ENCODE data around the gene AFG1L.
"Not testable (repeated sequence)": the region's sequence is repeated elsewhere in the genome, so short reads cannot be mapped to it uniquely, and the experiment has no call there.

AFG1L gene

DNA sequence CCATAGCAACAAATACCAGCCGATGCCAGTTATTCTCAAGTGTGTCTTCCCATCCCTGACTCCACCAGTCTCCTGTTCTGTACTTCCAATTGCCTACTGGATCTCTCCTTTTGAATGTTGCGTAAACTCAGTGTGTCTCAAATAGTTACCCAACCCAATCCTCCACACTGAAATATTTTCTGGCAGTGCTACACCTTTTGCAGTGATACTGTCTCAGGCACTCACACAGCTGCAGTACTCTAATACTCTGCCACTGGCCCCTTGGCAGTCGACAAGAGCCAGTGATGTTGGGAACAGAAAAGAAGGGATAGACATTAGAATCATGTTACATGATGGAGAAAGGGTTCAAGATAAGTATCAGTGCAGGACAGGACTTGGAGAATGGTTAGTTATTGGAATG lies 234.0 kb downstream of the AFG1L start:
- Histone ChIP-seq H3K9me2 (ENCODE audit: low read depth, low read length) (no peaks in the 10 kb centered on the region), H3K4me1 (ENCODE audit: insufficient read depth, low read length, severe bottlenecking) (no peaks in the 10 kb centered on the region), H3K9me3 (ENCODE audit: low read length) (no peaks in the 10 kb centered on the region), H3K27me3 (ENCODE audit: insufficient read depth, low read length) (no peaks in the 10 kb centered on the region), H3F3A (ENCODE audit: insufficient read depth, low read length) (no peaks in the 10 kb centered on the region), H2AFZ (ENCODE audit: low read length) (no peak overlapping the region), H3K36me3 (ENCODE audit: insufficient read depth, low read length) (no peaks in the 10 kb centered on the region), H3K4me3 (ENCODE audit: low read depth, low read length, poor library complexity, severe bottlenecking) (no peak overlapping the region), H3K4me2 (ENCODE audit: low read length) (no peak overlapping the region), H3K79me2 (ENCODE audit: insufficient read depth, low read length) (no peaks in the 10 kb centered on the region), H3K9ac (ENCODE audit: low read length) (no peak overlapping the region), H3K27ac (ENCODE audit: low read depth, low read length, poor library complexity, severe bottlenecking) (no peak overlapping the region), H4K20me1 (ENCODE audit: insufficient read depth, low read length) (no peaks in the 10 kb centered on the region)
- TF ChIP-seq EZH2 (IDR thresholded peaks at IDR 0.05; ENCODE audit: borderline replicate concordance, low read length) = no peak
- TF ChIP-seq, protein P1, sequence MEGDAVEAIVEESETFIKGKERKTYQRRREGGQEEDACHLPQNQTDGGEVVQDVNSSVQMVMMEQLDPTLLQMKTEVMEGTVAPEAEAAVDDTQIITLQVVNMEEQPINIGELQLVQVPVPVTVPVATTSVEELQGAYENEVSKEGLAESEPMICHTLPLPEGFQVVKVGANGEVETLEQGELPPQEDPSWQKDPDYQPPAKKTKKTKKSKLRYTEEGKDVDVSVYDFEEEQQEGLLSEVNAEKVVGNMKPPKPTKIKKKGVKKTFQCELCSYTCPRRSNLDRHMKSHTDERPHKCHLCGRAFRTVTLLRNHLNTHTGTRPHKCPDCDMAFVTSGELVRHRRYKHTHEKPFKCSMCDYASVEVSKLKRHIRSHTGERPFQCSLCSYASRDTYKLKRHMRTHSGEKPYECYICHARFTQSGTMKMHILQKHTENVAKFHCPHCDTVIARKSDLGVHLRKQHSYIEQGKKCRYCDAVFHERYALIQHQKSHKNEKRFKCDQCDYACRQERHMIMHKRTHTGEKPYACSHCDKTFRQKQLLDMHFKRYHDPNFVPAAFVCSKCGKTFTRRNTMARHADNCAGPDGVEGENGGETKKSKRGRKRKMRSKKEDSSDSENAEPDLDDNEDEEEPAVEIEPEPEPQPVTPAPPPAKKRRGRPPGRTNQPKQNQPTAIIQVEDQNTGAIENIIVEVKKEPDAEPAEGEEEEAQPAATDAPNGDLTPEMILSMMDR (IDR thresholded peaks at IDR 0.05; ENCODE audit: low read length) = no peak

DNA sequence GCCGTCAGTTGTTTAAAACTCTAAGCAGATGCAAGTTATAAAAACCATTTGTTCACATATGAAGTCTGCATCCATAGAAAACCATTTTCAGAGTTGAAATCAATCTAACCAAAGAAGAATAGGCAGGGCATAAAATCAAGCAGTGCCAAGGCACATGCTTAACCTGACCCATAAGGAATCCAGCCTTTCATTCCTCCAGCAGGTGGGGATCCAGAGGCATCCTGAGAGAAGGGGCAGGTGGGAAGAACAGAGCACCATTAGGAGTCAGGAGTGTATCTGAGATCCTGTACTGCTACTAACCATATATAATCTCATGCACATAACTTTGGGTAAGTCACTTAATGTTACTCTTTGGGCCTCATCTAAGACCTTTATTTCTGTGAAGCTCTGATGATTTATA lies 236.5 kb downstream of the AFG1L start:
- H3K4me3 ChIP-seq (ENCODE audit: low read depth, low read length, poor library complexity, severe bottlenecking) = no peak overlapping the region

DNA sequence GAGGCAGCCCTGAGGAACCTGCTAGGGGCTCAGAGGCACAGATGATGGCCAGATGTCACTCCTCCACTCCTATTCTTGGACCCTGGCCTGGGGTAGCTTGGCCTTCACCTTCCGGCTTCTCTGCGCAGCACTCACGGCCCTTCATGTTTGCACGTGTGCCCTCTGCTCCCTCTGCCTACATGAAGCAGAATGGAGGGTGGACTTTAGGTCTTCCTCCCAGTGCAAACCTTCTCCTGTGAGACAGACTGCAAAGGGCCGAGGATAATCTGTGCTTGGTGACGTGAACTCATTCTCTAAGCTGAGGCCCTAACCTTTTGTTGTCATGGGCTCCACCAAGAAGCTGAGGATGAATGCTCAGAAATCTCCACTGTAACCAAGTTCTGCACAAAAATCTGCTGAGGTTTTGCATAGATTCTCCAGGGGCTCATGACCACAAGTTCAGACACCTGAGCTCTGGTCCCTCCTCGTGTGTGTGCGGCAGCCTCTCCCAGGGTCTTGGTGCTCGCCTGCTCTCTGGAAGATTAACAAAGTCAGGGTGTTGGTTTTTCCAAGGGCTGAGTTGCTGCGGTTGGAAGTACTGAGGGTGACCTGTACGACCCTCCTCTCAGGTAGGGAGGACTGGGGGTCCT lies 240.4 kb downstream of the AFG1L start:
- H3K9me2 ChIP-seq (ENCODE audit: low read depth, low read length) = no peaks in the 10 kb centered on the region
- no peaks in the 10 kb centered on the region for H3K79me2 ChIP-seq (ENCODE audit: insufficient read depth, low read length)
- H3K4me1 ChIP-seq (ENCODE audit: insufficient read depth, low read length, severe bottlenecking) = peaks cover 10% of the 10 kb centered on the region
- no peak for TF ChIP-seq EZH2 (IDR thresholded peaks at IDR 0.05; ENCODE audit: borderline replicate concordance, low read length)
- TF ChIP-seq, protein P1 (IDR thresholded peaks at IDR 0.05; ENCODE audit: low read length) = no peak
- H3K9ac ChIP-seq (ENCODE audit: low read length) = no peak overlapping the region
- H3F3A ChIP-seq (ENCODE audit: insufficient read depth, low read length) = no peaks in the 10 kb centered on the region
- no peaks in the 10 kb centered on the region for H3K36me3 ChIP-seq (ENCODE audit: insufficient read depth, low read length)
- no peak overlapping the region for H3K4me2 ChIP-seq (ENCODE audit: low read length)
- no peaks in the 10 kb centered on the region for H4K20me1 ChIP-seq (ENCODE audit: insufficient read depth, low read length)
- no peaks in the 10 kb centered on the region for H3K27me3 ChIP-seq (ENCODE audit: insufficient read depth, low read length)
- no peak overlapping the region for H3K27ac ChIP-seq (ENCODE audit: low read depth, low read length, poor library complexity, severe bottlenecking)
- H2AFZ ChIP-seq (ENCODE audit: low read length) = no peak overlapping the region
- no peaks in the 10 kb centered on the region for H3K9me3 ChIP-seq (ENCODE audit: low read length)
- no peak overlapping the region for H3K4me3 ChIP-seq (ENCODE audit: low read depth, low read length, poor library complexity, severe bottlenecking)

More for the DNA sequence above, 236.5 kb downstream of the AFG1L start:
- H3K27me3 ChIP-seq (ENCODE audit: insufficient read depth, low read length) = no peaks in the 10 kb centered on the region
- no peaks in the 10 kb centered on the region for H3K79me2 ChIP-seq (ENCODE audit: insufficient read depth, low read length)
- no peaks in the 10 kb centered on the region for H4K20me1 ChIP-seq (ENCODE audit: insufficient read depth, low read length)
- peaks cover 10% of the 10 kb centered on the region for H3K4me1 ChIP-seq (ENCODE audit: insufficient read depth, low read length, severe bottlenecking)
- no peak for TF ChIP-seq EZH2 (IDR thresholded peaks at IDR 0.05; ENCODE audit: borderline replicate concordance, low read length)
- TF ChIP-seq, protein P1 (IDR thresholded peaks at IDR 0.05; ENCODE audit: low read length) = no peak
- H3K9me2 ChIP-seq (ENCODE audit: low read depth, low read length) = no peaks in the 10 kb centered on the region
- H3K9ac ChIP-seq (ENCODE audit: low read length) = no peak overlapping the region
- H3K9me3 ChIP-seq (ENCODE audit: low read length) = no peaks in the 10 kb centered on the region
- no peak overlapping the region for H3K4me2 ChIP-seq (ENCODE audit: low read length)
- no peak overlapping the region for H2AFZ ChIP-seq (ENCODE audit: low read length)
- H3K27ac ChIP-seq (ENCODE audit: low read depth, low read length, poor library complexity, severe bottlenecking) = no peak overlapping the region
- no peaks in the 10 kb centered on the region for H3F3A ChIP-seq (ENCODE audit: insufficient read depth, low read length)
- no peaks in the 10 kb centered on the region for H3K36me3 ChIP-seq (ENCODE audit: insufficient read depth, low read length)

DNA sequence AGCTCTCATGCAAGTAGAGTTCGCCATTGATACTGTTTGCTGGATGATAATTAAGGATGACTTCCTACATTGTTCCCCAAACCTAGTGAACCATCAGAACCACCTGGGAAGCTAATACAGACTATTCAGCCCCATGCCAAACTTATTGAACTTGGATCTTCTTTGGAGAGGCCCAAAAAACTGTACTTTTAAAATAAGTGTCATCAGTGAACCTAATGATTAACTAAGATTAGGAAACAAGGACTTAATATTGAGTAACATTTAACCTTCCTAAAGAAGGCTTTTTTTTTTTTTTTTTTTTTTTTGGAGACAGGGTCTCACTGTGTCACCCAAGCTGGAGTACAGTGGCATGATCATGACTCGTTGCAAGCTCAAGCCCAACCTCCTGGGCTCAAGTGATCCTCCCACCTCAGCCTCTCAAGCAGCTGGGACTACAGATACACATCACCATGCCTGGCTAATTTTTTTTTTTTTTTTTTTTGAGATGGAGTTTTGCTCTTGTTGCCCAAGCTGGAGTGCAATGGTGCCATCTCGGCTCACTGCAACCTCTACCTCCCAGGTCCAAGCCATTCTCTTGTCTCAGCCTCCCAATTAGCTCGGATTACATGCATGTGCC lies 241.2 kb downstream of the AFG1L start:
- H3K9ac ChIP-seq (ENCODE audit: low read length); H2AFZ ChIP-seq (ENCODE audit: low read length); H4K20me1 ChIP-seq (ENCODE audit: insufficient read depth, low read length); H3K36me3 ChIP-seq (ENCODE audit: insufficient read depth, low read length); H3K4me3 ChIP-seq (ENCODE audit: low read depth, low read length, poor library complexity, severe bottlenecking); H3K9me3 ChIP-seq (ENCODE audit: low read length); H3K27ac ChIP-seq (ENCODE audit: low read depth, low read length, poor library complexity, severe bottlenecking); H3K4me2 ChIP-seq (ENCODE audit: low read length); H3F3A ChIP-seq (ENCODE audit: insufficient read depth, low read length); H3K79me2 ChIP-seq (ENCODE audit: insufficient read depth, low read length); H3K27me3 ChIP-seq (ENCODE audit: insufficient read depth, low read length); H3K9me2 ChIP-seq (ENCODE audit: low read depth, low read length): not testable (repeated sequence)
- peaks cover 10% of the 10 kb centered on the region for H3K4me1 ChIP-seq (ENCODE audit: insufficient read depth, low read length, severe bottlenecking)

All from OCI-LY1 (cell line).